HG03066 (cell line): Measurements from ENCODE around the gene IGLL5.

Source experiments
- ATAC-seq: cut with Tn5 transposase; IDR thresholded peaks from one replicate; pipeline ENCODE4 v1.9.1; 2021; ENCODE audit warnings: low read depth; ENCODE audit not compliant: unreplicated experiment

The IGLL5 gene

GRCh38 chr22:22925146-22925804 is 37.7 kb downstream of the IGLL5 start:
- ATAC-seq, result no peak

GRCh38 chr22:22925805-22926369 is 38.3 kb downstream of the IGLL5 start:
- ATAC-seq, result no peak

DNA sequence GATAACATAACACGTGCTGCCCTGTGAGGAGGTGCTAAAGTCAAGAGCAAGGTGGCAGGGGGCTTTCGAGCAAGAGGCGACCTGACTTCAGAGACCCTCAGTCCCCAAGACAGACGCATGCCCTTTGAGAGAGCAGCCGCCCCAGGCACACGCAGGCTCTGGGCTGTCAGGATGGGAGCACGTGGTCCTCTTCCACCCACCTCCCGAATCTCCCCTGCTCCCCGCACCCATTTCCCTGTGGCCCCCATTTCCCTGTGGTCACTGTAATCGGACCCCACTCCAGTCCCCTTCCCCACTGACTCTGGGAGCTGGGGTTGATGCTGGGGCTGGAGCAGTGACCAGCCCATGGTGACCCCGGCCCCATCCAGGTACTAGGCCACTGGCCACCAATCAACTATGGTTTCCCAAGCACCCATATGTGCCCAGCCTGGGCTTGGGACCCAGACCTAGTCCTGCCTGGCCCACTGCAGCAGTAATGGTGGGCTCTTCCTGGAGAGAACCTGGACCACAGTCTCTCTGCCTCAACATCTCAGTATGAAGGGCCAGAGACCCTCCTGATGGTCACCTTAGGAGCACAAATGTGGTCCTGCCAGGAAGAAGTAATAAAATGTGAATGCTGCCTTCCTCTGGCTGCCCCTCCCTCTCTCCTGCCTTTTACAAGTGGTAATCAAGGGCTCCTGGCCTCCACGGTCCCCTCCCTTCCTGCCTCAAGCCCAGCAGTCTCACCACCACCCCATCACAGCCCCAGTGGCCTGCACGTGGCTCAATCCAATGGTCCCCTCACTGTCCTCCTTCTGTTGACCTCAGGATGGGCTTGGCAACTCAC is 39.0 kb downstream of the IGLL5 start:
- no peak for ATAC-seq

- no peak for ATAC-seq
Measured at GRCh38 chr22:22927196-22927887, 39.7 kb downstream of the IGLL5 start.

- no peak for ATAC-seq
Measured at GRCh38 chr22:22927888-22928665, 40.5 kb downstream of the IGLL5 start.

DNA sequence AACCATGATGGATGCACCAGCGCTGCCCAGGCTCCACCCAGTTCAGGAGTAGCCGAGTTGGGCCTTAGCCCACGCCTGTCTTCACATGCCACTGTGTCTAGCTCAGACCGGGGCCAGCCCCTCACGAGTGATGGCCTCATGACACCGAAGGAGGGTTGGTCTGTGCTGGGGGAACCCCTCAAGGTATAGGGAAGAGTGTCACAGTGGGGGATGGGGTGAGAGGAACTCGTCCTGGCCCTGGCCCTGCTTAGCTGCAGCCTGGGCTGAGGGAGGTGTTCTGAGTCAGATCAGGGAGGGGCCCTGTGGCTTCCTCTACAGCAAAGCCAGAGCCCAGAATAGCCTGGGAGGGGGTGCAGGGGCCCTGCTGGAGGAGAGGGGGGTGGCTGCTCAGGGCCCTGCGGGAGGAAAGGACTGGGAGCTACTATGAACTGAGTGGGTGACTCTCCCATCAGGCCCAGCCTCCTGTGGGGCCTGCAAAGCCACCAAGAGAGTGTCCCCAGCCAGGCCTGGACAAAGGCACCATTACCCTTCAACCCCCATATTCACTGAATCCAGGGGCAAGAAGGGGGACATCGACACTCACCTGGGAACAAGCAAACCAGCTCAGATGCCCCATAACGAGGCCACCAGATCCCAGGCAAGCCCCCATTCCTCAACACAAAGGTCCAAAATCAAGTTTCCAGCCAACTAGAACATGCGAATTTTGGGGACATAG is 41.2 kb downstream of the IGLL5 start:
- peak; percentile 90 for ATAC-seq

DNA sequence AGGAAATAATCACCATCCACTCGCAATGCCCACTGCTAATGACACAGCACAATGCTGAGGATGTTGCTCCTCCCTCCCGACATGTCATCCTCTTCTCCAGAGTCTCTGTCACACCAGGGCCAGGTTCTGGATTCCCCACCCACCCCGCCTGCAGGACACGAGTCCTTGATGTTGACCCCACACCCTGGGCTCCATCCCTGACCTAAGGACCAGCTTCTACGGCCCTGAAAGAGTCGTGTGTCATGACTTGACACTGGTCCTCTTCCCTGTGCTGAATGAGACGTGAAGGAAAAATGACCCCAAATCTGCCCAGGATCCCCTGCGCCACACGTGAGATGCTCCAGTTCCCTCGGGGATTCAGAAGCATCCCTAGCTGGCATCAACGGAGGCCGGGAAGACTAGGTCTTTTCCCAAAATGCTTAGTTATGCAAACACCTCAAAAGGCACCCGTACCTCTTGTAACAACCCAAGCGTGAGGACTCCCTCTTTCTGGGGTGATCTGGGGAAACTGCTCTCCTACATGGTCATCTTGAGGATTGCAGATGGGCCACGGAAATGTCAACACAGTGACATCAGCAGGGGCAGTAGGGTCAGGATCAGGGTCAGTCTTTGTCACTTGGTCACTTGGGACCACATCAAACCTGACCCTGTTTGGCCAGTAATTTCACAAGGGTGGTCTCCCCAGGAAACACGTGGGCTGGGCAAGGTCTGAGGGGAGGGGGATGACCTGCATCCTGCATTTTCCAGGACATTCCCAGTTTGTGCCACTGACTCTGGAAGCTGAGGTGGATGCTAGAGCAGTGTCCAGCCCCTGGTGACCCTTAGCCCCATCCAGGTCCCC is 42.0 kb downstream of the IGLL5 start:
- ATAC-seq, result no peak

DNA sequence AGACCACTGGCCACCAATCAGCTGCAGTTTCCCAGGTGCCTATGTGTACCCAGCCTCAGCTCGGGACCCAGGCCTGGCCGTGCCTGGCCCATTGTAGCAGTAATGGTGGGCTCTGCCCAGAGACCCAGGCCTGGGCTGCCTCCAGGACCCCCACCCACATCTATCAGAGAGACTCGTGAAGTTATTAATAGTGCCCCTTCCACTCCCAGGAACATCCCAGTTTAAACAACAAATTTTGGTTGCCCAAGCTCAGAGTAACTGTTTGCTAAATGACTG is 42.5 kb downstream of the IGLL5 start:
- ATAC-seq, result no peak

GRCh38 chr22:22930571-22931556 is 43.2 kb downstream of the IGLL5 start:
- ATAC-seq, result no peak

- ATAC-seq, result no peak
Measured at GRCh38 chr22:22931557-22932270, 44.1 kb downstream of the IGLL5 start.

DNA sequence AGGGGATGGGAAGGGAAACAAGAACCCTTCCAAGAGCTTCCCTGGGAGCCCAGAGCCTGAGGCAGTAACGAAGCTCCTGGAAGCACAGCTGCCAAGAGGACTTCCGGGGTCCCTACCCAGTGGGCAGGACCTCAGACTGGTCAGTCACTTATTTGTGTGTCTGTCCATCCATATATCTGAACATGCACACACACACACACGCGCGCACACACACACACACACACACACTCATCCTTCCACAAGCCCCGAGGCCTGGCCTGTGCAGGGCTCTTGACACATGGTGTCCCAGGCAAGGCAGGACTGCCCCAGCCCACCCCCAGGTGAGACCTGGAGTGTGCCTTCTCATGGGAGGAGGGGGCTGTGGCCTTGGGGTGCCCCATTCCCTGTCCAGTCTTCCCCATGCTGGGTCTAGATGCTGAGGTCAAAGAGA is 44.9 kb downstream of the IGLL5 start:
- ATAC-seq, result no peak

- no peak for ATAC-seq
Measured at GRCh38 chr22:22933100-22933806, 45.6 kb downstream of the IGLL5 start.

- no peak for ATAC-seq
Measured at GRCh38 chr22:22933807-22934542, 46.4 kb downstream of the IGLL5 start.

DNA sequence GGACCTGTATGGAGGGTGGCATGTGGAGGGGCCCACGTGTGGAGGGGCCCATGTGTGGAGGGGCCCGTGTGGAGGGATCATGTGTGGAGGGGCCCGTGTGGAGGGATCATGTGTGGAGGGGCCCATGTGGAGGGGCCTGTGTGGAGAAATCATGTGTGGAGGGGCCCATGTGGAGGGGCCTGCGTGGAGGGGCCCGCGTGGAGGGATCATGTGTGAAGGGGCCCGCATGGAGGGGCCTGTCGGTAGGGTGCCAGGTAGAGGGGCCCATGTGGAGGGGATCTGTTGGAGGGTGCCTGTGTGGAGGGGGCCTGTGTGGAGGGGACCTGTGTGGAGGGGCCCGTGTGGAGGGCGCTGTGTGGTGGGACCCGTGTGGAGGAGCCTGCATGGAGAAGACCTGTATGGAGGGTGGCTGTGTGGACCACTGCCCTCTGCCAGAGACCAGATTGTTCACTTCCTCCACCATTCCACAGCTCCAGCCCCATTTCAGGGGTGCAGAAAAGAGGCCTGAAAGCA is 47.0 kb downstream of the IGLL5 start:
- ATAC-seq, result no peak

DNA sequence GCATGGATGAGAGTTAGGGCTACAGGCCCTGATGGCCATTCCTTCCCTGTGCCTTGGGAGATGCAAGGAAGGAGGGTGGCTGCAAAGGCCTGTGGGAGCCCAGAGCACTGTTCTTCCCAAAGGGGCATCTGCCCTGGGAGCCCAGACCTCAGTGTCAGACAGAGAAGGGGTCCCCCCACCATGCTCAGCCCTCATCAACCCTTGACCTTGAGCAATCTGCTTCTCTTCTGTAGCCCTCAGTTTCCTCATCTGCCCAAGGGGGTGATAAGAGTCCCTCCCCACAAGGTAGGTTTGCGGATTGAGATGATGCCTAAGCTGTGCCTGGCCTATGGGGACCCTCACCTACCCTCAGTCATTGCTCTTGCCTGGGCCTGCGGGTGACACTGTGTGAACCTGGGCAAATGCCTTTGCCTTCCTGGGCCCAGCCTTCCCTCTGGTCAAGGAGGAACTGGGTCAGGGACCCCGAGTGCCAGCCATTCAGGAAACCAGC is 47.5 kb downstream of the IGLL5 start:
- ATAC-seq, result peak; percentile 24
